HG03469 (cell line): ENCODE results near the gene AGTRAP.

Experiments
- ATAC-seq: cut with Tn5 transposase; IDR thresholded peaks from one replicate; pipeline ENCODE4 v1.9.1; 2021; ENCODE audit warnings: mild to moderate bottlenecking, moderate library complexity, moderate number of reproducible peaks; ENCODE audit not compliant: unreplicated experiment

AGTRAP gene

DNA sequence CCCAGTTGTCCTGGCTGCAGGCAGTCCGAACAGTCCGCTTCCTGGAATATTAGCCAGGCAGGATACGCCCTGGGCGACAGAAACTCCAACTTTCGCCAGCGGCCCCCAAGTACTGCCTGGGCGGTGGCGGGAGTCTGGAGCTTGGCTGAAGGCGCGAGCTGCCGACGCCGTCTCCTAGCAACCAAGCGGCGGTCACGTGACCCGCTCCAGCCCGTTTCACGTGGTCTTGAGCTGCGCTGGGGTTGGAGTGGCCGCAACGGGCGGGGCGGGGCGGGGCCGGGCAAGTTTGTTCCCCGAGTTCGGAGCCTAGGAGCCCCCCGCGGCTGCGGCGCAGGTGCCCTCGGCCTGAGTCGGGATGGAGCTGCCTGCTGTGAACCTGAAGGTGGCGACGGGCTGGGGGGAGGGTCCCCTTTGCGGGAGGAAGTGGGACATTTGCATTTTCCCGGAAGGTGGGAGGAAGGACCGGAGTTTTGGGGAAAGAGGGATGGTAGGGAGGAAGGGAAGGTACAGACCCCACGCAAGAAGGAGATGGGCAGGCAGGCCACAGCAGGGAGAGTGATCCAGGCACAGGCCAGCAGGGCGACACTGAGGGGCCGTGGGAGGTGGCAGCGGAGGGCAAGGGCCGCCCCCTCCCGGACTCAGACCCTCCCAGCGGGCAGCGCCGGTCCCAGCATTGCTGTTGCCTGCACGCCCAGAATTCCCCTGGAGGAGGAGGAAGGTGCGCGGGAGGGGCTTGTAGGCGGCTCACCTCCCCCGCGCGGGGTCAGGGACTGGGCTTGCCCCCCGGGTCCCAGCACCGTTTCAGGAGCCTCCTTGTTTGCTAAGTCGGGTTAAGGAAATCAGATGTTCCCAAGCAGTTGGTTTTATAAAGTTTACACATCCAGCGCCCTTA is at the start of gene AGTRAP:
Gene AGTRAP (plus strand): TSS at position 283 of the 892 bp plus-strand sequence. CDS start 73 bp downstream, at position 356.
- peak; percentile 56 for ATAC-seq

GRCh38 chr1:11688506-11688905 is 47.4 kb upstream of the AGTRAP start:
- no peak for ATAC-seq

- no peak for ATAC-seq
These were observed 45.3 kb upstream of the AGTRAP start for GRCh38 chr1:11690397-11691301.

GRCh38 chr1:11691302-11691914 is 44.5 kb upstream of the AGTRAP start, which contains the start of gene DRAXIN:
DRAXIN (plus strand) TSS chr1:11691710; CDS start chr1:11706259, 14,549 bp downstream.
- ATAC-seq, result no peak

GRCh38 chr1:11691928-11692711 is 43.8 kb upstream of the AGTRAP start:
- ATAC-seq, result no peak

DNA sequence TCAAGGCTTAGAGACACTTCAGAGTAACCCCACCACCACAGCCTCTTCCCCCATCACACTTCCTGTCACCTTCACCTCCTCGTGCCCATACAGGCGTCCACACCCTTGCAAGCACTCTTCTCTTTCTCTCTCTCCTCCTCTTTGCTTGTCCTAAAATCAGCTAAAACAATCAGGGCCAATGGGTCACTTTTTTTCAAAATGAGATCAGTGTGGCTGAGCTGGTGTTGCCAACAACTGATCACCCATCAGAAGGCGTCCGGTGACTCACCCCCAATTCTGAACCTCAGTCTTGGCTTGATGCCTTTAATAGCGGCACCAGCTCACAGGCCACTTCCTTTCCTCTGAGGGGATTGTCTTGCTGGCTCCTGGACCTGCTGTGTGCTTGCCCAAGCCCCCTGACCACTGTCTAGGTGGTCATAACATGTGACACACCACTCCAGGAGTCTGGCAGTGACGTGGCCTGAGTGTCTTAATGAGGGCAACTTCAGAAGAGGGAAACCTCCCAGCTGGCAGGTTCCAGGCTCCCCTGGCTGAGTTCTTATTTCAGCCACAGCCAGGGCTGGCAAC is 42.8 kb upstream of the AGTRAP start:
- no peak for ATAC-seq

GRCh38 chr1:11693917-11694316 is 42.0 kb upstream of the AGTRAP start:
- no peak for ATAC-seq

- ATAC-seq, result no peak
These were observed 40.1 kb upstream of the AGTRAP start for GRCh38 chr1:11695861-11696260.

GRCh38 chr1:11697188-11697892 is 38.6 kb upstream of the AGTRAP start:
- no peak for ATAC-seq

- ATAC-seq, result no peak
These were observed 38.1 kb upstream of the AGTRAP start for GRCh38 chr1:11697893-11698210.

GRCh38 chr1:11700601-11701467 is 35.1 kb upstream of the AGTRAP start:
- ATAC-seq, result no peak

GRCh38 chr1:11701551-11701961 is 34.4 kb upstream of the AGTRAP start:
- no peak for ATAC-seq

- ATAC-seq, result no peak
These were observed 33.7 kb upstream of the AGTRAP start for GRCh38 chr1:11701981-11702803.

GRCh38 chr1:11703357-11704193 is 32.4 kb upstream of the AGTRAP start:
- no peak for ATAC-seq

DNA sequence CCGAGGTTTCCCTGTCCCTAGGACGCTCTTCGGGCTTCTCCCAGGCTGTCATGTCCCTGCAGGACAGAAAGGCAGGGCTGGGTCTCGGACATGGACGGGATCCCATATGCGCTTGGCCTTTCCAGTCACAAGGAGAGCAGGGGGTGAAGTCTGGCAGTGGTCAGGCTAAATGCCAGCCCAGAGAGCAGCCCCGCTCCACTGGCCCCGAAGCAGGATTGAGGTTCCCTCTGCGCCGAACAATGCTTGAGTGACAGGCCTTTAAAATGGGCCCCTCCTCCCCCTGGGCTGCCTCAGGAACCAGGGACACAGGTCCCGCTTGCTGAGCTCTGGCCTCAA is 31.8 kb upstream of the AGTRAP start:
- ATAC-seq, result no peak

GRCh38 chr1:11704691-11705475 is 31.1 kb upstream of the AGTRAP start:
- no peak for ATAC-seq
